K562 (cell line): ENCODE results near the gene TMEM11. TPM values are rescaled to one million over a fixed set of nuclear protein-coding genes. Genes with fewer than 3 reads are reported as not detected.

ENCODE experiments used
- CHCHD3 ChIP-seq: fragments of 250-450 bp; sonication (Bioruptor Pico); IDR thresholded peaks from 2 replicates; pipeline ENCODE4 v2.1.2; 2022; ENCODE audit warnings: mild to moderate bottlenecking
- ETV6 ChIP-seq, 3 experiments: fragments of 150-350 bp in 1 of 3; sonication (generic) in 1 of 3; formaldehyde crosslinking in 1 of 3; IDR thresholded peaks; 2 replicates each; pipeline versions ENCODE4 v1.6.1 to v1.8.0; 2014 to 2022; ENCODE audit warnings: borderline replicate concordance in 2 of 3, low read depth in 2 of 3, antibody characterized with exemption in 1 of 3, low read length in 1 of 3, mild to moderate bottlenecking in 1 of 3, missing genetic modification reagents in 1 of 3
- FIP1L1 ChIP-seq: fragments of 200-400 bp; formaldehyde crosslinking; IDR thresholded peaks from 2 replicates; pipeline ENCODE4 v1.6.1; 2018; ENCODE audit warnings: mild to moderate bottlenecking, low read depth, low read length; ENCODE audit not compliant: poor library complexity, severe bottlenecking
- MEIS2 ChIP-seq: fragments of 450-650 bp; IDR thresholded peaks from 2 replicates; pipeline ENCODE4 v1.6.1; 2014; ENCODE audit warnings: mild to moderate bottlenecking; ENCODE audit not compliant: partially characterized antibody
- polyA plus RNA-seq, 8 experiments: library from polyadenylated mRNA; depleted of rRNA in 4 of 8; stranded (reverse) in 5 of 8; unstranded in 3 of 8; fragments of >200 nt; fragmentation: Nextera tagmentation in 2 of 8; fragmentation: Illumina TruSeq in 1 of 8; extraction: Ambion mirVana in 2 of 8; extraction: Trizol in 1 of 8; gene quantifications; 2 replicates each; pipeline versions ENCODE4 v1.2.1 to v1.2.3, GENCODE V29; 2011 to 2014; ENCODE audit warnings: inconsistent platforms in 1 of 8, missing spikeins in 1 of 8
- total RNA-seq, 7 experiments: library from RNA; depleted of rRNA in 6 of 7; stranded (reverse); fragments of >200 nt in 6 of 7; fragmentation: Illumina TruSeq in 2 of 7; extraction: Trizol in 2 of 7; gene quantifications; 2 replicates each; pipeline versions ENCODE4 v1.2.1 to v1.2.3, GENCODE V29; 2011 to 2021; ENCODE audit warnings: low replicate concordance in 1 of 7
- TF ChIP-seq, protein P1 (sequence below), 3 experiments: IDR thresholded peaks in 2 of 3; conservative IDR thresholded peaks in 1 of 3; 2 replicates each; pipeline ENCODE4 v1.5.1; 2011 to 2012; ENCODE audit warnings: low read length in 3 of 3, mild to moderate bottlenecking in 3 of 3, control low read depth in 2 of 3, improper control_type of control experiment in 1 of 3, inconsistent platforms in 1 of 3, low read depth in 1 of 3, mixed read lengths in 1 of 3, moderate library complexity in 1 of 3; ENCODE audit not compliant: insufficient read depth in 2 of 3
- TF ChIP-seq, protein P2 (sequence below), 2 experiments: fragments of 450-650 bp in 1 of 2; sonication (generic) in 1 of 2; formaldehyde crosslinking in 1 of 2; IDR thresholded peaks; 2 replicates each; pipeline versions ENCODE4 v1.7.1 to v1.9.0; 2016 to 2022; ENCODE audit warnings: inconsistent platforms in 1 of 2, mild to moderate bottlenecking in 1 of 2, missing genetic modification reagents in 1 of 2

The TMEM11 gene
- total and polyA plus RNA-seq, 9 of the 15 experiments (the other 6 are each of a cell fraction or from before 2014, with no cell fraction given) = 12.0 to 40.7 (median 30.0) TPM

DNA sequence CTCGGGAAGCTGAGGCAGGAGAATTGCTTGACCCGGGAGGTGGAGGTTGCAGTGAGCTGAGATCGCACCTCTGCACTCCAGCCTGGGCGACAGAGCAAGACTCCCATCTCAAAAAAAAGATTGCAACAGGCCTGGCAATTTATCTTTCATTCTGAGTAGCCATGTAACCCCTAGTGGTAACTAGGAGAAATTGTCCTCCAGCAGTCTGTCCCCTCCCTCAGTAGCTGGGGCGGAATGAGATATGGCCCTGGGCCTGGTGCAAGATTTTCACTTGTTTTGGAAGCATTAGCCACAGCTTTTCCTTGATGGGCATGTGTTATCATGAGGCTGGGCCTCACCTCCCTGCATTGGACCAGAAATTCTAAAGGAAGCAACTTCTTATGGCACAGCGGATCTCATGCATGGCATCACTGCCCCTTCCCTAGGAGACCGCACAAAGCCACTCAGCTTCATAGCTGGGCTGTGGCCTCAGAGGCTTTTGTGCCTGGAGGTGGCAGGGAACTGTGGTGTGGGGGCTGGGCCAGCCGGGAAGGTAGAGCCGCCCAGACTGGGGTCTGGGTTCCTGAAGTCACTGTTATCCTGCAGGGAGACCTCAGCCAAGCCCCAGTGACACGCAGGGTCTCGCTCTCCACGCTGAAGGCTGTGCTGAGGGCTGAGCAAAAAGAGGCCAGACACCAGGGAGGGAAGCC lies 25.9 kb upstream of the TMEM11 start (continued):
- TF ChIP-seq ETV6 (IDR thresholded peaks at IDR 0.05; ENCODE audit: borderline replicate concordance in 1 of 2, low read depth in 2 of 2, low read length in 1 of 2) (no peak), ETV6 (CRISPR knock-in tag; IDR thresholded peaks at IDR 0.05; ENCODE audit: borderline replicate concordance) (no peak), MEIS2 (peak; percentile 53), FIP1L1 (no peak), CHCHD3 (CRISPR knock-in tag) (no peak)
- TF ChIP-seq, protein P1, sequence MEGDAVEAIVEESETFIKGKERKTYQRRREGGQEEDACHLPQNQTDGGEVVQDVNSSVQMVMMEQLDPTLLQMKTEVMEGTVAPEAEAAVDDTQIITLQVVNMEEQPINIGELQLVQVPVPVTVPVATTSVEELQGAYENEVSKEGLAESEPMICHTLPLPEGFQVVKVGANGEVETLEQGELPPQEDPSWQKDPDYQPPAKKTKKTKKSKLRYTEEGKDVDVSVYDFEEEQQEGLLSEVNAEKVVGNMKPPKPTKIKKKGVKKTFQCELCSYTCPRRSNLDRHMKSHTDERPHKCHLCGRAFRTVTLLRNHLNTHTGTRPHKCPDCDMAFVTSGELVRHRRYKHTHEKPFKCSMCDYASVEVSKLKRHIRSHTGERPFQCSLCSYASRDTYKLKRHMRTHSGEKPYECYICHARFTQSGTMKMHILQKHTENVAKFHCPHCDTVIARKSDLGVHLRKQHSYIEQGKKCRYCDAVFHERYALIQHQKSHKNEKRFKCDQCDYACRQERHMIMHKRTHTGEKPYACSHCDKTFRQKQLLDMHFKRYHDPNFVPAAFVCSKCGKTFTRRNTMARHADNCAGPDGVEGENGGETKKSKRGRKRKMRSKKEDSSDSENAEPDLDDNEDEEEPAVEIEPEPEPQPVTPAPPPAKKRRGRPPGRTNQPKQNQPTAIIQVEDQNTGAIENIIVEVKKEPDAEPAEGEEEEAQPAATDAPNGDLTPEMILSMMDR (IDR thresholded peaks at IDR 0.05 in 2 of 3, conservative IDR thresholded peaks at IDR 0.05 in 1 of 3; ENCODE audit: insufficient read depth in 2 of 3, low read depth in 1 of 3, low read length in 3 of 3) = peak; percentile 49 to 57 (median 50); a peak in 3 of 6 replicates
- TF ChIP-seq, protein P2, sequence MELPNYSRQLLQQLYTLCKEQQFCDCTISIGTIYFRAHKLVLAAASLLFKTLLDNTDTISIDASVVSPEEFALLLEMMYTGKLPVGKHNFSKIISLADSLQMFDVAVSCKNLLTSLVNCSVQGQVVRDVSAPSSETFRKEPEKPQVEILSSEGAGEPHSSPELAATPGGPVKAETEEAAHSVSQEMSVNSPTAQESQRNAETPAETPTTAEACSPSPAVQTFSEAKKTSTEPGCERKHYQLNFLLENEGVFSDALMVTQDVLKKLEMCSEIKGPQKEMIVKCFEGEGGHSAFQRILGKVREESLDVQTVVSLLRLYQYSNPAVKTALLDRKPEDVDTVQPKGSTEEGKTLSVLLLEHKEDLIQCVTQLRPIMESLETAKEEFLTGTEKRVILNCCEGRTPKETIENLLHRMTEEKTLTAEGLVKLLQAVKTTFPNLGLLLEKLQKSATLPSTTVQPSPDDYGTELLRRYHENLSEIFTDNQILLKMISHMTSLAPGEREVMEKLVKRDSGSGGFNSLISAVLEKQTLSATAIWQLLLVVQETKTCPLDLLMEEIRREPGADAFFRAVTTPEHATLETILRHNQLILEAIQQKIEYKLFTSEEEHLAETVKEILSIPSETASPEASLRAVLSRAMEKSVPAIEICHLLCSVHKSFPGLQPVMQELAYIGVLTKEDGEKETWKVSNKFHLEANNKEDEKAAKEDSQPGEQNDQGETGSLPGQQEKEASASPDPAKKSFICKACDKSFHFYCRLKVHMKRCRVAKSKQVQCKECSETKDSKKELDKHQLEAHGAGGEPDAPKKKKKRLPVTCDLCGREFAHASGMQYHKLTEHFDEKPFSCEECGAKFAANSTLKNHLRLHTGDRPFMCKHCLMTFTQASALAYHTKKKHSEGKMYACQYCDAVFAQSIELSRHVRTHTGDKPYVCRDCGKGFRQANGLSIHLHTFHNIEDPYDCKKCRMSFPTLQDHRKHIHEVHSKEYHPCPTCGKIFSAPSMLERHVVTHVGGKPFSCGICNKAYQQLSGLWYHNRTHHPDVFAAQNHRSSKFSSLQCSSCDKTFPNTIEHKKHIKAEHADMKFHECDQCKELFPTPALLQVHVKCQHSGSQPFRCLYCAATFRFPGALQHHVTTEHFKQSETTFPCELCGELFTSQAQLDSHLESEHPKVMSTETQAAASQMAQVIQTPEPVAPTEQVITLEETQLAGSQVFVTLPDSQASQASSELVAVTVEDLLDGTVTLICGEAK (IDR thresholded peaks at IDR 0.05) = no peak
- TF ChIP-seq, protein P2 (CRISPR knock-in tag; IDR thresholded peaks at IDR 0.05) = no peak
- TF ChIP-seq, all 486 proteins: peak for 7
